GM12801 (cell line): ENCODE results near the gene SH2D3C.

ENCODE experiments used
- TF ChIP-seq, protein P1 (sequence below): IDR thresholded peaks from one replicate; pipeline ENCODE4 v1.5.1; 2011; ENCODE audit warnings: control low read depth; ENCODE audit not compliant: insufficient read length; ENCODE audit errors: extremely low read depth

SH2D3C gene

GRCh38 chr9:127777368-127777980 is 992 bp downstream of the SH2D3C start:
- TF ChIP-seq, protein P1, sequence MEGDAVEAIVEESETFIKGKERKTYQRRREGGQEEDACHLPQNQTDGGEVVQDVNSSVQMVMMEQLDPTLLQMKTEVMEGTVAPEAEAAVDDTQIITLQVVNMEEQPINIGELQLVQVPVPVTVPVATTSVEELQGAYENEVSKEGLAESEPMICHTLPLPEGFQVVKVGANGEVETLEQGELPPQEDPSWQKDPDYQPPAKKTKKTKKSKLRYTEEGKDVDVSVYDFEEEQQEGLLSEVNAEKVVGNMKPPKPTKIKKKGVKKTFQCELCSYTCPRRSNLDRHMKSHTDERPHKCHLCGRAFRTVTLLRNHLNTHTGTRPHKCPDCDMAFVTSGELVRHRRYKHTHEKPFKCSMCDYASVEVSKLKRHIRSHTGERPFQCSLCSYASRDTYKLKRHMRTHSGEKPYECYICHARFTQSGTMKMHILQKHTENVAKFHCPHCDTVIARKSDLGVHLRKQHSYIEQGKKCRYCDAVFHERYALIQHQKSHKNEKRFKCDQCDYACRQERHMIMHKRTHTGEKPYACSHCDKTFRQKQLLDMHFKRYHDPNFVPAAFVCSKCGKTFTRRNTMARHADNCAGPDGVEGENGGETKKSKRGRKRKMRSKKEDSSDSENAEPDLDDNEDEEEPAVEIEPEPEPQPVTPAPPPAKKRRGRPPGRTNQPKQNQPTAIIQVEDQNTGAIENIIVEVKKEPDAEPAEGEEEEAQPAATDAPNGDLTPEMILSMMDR: no peak

- TF ChIP-seq, protein P1: no peak
These were observed 1.6 kb downstream of the SH2D3C start for GRCh38 chr9:127776924-127777289.

- TF ChIP-seq, protein P1: no peak
These were observed 2.1 kb downstream of the SH2D3C start for GRCh38 chr9:127776195-127776923.

DNA sequence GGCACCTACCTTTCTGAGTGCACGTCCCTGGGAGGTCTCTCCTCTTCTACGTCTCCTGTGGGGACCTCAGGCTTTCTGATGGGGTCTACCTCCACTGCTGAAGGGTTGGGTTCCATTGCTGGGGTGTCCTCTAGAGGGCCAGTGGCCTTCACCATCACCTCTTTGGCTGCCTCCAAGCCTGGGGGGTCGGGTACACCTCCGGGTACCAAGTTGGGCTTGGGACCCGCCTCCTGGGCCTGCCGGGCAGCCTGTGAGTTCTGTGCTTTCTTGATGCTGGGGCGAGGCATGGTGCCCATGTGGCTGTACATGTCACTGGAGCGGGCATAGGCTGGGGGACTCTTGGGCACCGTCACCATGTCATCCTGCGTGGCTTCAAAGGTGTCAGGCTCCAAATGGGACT is 4.5 kb downstream of the SH2D3C start:
- TF ChIP-seq, protein P1: no peak

DNA sequence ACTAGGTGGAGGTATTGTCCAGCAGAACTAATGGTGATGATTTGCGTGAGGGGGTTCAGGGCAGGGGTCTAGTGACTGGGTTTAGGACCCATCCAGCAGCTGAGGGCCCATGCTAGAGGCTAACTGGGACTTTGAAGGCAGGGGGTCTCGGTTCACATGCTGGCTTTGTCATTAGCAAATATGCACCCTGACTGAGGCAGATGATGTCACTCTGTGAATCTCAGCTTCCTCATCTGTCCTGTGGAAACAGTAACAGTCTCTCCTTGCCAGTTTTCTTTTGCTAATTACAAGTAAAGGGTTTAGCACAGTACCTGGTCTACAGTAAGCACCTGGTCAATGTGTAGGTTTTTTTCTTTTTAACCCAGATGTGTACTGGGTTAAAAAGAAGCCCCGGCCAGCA is 5.2 kb downstream of the SH2D3C start:
- TF ChIP-seq, protein P1: no peak

DNA sequence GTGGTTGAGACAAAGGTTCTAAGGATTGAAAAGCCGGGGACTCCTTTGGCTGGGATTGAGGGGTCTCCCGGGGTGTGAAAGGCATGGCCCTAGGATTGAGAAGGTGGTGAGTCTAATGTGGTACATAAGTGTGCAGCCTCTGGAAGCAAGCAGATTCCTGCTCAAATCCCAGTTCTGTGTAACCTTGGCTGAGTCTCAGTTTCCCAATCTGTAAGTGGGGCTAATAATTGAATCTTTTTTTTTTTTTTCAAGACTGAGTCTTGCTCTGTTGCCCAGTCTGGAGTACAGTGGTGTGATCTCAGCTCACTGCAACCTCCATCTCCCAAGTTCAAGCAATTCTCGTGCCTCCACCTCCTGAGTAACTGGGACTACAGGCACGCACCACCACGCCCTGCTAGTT is 5.9 kb downstream of the SH2D3C start:
- TF ChIP-seq, protein P1: no peak

DNA sequence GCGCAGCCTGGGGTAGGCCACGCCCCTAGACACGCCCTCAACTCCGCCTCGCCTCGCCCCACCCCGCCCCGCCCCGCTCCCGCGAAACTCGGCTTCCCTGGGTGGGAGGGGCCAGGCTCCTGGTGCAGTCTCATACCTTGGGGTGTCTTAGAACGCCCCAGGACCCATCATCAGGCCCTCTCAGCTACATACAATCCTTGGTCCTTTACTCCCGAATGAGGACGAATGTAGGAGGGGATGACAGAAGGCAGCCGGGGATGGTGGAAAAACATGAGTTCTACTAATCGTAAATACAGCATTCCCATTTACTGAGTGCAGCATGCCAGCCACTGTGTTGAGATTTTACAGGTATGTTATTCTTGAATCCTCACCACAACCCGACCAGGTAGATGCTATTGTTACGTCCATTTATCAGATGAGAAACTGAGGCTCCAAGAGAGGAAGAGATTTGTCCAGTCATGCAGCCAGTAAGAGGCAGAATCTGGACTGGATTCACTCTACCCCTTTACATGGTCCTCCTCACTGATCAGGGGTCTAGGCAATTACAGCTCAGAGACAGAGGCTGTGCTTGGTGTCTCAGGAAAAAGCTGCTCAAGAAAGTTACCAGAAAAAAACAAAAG is 6.8 kb downstream of the SH2D3C start:
- TF ChIP-seq, protein P1: no peak
